Cardiac muscle cell (in vitro differentiated cells and primary cell): ENCODE results near the gene SLC16A11. TPM values are rescaled to one million over a fixed set of nuclear protein-coding genes. Genes with fewer than 3 reads are reported as not detected.
"Not testable (repeated sequence)": the region's sequence is repeated elsewhere in the genome, so short reads cannot be mapped to it uniquely, and the experiment has no call there.

Source experiments
- DNase-seq, 2 donors: peaks; one replicate each; pipeline versions ENCODE4 v3.0.0 to v3.0.0-alpha.2; 2010 to 2017; ENCODE audit warnings: low read depth in 1 of 2, low spot score in 1 of 2
- H3K27ac ChIP-seq: fragments of 200-600 bp; sonication (generic); 2 replicates; pipeline ENCODE4 v1.5.1; 2016
- H3K27me3 ChIP-seq: fragments of 200-600 bp; sonication (generic); 2 replicates; pipeline ENCODE4 v1.6.0; 2016; ENCODE audit warnings: control low read depth
- H3K36me3 ChIP-seq: fragments of 200-600 bp; sonication (generic); 2 replicates; pipeline ENCODE4 v1.5.1; 2016; ENCODE audit warnings: control low read depth
- H3K4me1 ChIP-seq: fragments of 200-600 bp; sonication (generic); 2 replicates; pipeline ENCODE4 v1.8.1; 2017; ENCODE audit warnings: low read depth, mild to moderate bottlenecking, mixed run types
- H3K4me3 ChIP-seq: fragments of 200-600 bp; sonication (generic); 2 replicates; pipeline ENCODE4 v1.5.1; 2016; ENCODE audit warnings: mild to moderate bottlenecking
- H3K9me3 ChIP-seq: fragments of 200-600 bp; sonication (generic); 2 replicates; pipeline ENCODE4 v1.5.1; 2017; ENCODE audit warnings: low read depth, mild to moderate bottlenecking, control low read depth
- CTCF ChIP-seq: IDR thresholded peaks from 2 replicates; pipeline ENCODE4 v1.5.1; 2012; ENCODE audit warnings: low read depth, mild to moderate bottlenecking, low read length
- polyA plus RNA-seq: library from polyadenylated mRNA; unstranded; fragments of >200 nt; fragmentation: Nextera tagmentation; extraction: Ambion mirVana; gene quantifications from 2 replicates; pipeline ENCODE4 v1.2.1, GENCODE V29; 2016
- total RNA-seq: library from RNA; depleted of rRNA; stranded (reverse); fragments of >200 nt; gene quantifications from 2 replicates; pipeline ENCODE4 v1.2.3, GENCODE V29; 2016

The SLC16A11 gene
- total and polyA plus RNA-seq, 2 experiments from 2014 or later, result 1.1 to 3.8 TPM

GRCh38 chr17:7047566-7047965, 3.7 kb upstream of the SLC16A11 start:
- Histone ChIP-seq H3K36me3 (no peaks in the 10 kb centered on the region), H3K9me3 (no peaks in the 10 kb centered on the region), H3K27me3 (peaks cover 28% of the 10 kb centered on the region), H3K27ac (no peak overlapping the region), H3K4me1 (peaks cover 5% of the 10 kb centered on the region), H3K4me3 (no peak overlapping the region)
- no peak for TF ChIP-seq CTCF
- no peak for DNase-seq

- H3K36me3 ChIP-seq, H3K9me3 ChIP-seq, H3K4me1 ChIP-seq, DNase-seq, H3K27ac ChIP-seq: not testable (repeated sequence)
- Histone ChIP-seq H3K4me3 (peak overlapping the region; percentile 12), H3K27me3 (peaks cover 35% of the 10 kb centered on the region)
Observed at GRCh38 chr17:7046725-7047397, 3.0 kb upstream of the SLC16A11 start.

GRCh38 chr17:7046127-7046724, 2.3 kb upstream of the SLC16A11 start:
- no peak for TF ChIP-seq CTCF
- peaks cover 5% of the 10 kb centered on the region for H3K4me1 ChIP-seq
- DNase-seq, result peak in 1 of 2 donors; percentile 34
- peaks cover 35% of the 10 kb centered on the region for H3K27me3 ChIP-seq
- H3K27ac ChIP-seq, result no peak overlapping the region
- H3K36me3 ChIP-seq, result no peaks in the 10 kb centered on the region
- H3K9me3 ChIP-seq, result no peaks in the 10 kb centered on the region
- H3K4me3 ChIP-seq, result peak overlapping the region; percentile 12

GRCh38 chr17:7045492-7046126, 1.7 kb upstream of the SLC16A11 start:
- peak overlapping the region; percentile 12 for H3K4me3 ChIP-seq
- no peaks in the 10 kb centered on the region for H3K36me3 ChIP-seq
- peak; percentile 69 for TF ChIP-seq CTCF
- no peaks in the 10 kb centered on the region for H3K9me3 ChIP-seq
- no peak overlapping the region for H3K27ac ChIP-seq
- DNase-seq, result peak; percentile 67 to 89
- H3K27me3 ChIP-seq, result peaks cover 35% of the 10 kb centered on the region
- H3K4me1 ChIP-seq, result peaks cover 5% of the 10 kb centered on the region

- peaks cover 35% of the 10 kb centered on the region for H3K27me3 ChIP-seq
- no peak for TF ChIP-seq CTCF
- no peaks in the 10 kb centered on the region for H3K36me3 ChIP-seq
- H3K27ac ChIP-seq, result no peak overlapping the region
- peak overlapping the region; percentile 14 for H3K4me3 ChIP-seq
- peaks cover 6% of the 10 kb centered on the region for H3K4me1 ChIP-seq
- H3K9me3 ChIP-seq, result no peaks in the 10 kb centered on the region
- no peak for DNase-seq
Observed at GRCh38 chr17:7043182-7043496, 753 bp downstream of the SLC16A11 start.
